H1 (cell line): ENCODE data around the gene PREX1. TPM values are rescaled to one million over a fixed set of nuclear protein-coding genes. Genes with fewer than 3 reads are reported as not detected.

Experiments
- CTCF ChIA-PET: fragments of 300-600 bp; sonication (Branson Sonifier 250); formaldehyde crosslinking; loops from one replicate; lab custom pipeline; 2021; ENCODE audit not compliant: partially characterized antibody; lab: Charles Lee
- POLR2A ChIA-PET: fragments of 300-600 bp; sonication (Branson Sonifier 250); formaldehyde crosslinking; loops from one replicate; lab custom pipeline; 2021; ENCODE audit warnings: inconsistent platforms; ENCODE audit not compliant: partially characterized antibody; lab: Charles Lee
- DNase-seq, 2 experiments: peaks; one replicate each; pipeline versions ENCODE4 v3.0.0 to v3.0.0-alpha.2; 2010 to 2022; ENCODE audit warnings: low spot score in 2 of 2, low read depth in 1 of 2, mixed read lengths in 1 of 2
- FAIRE-seq: peaks from 2 replicates; lab custom pipeline; 2011; peaks lifted over from hg19 to GRCh38; lab: Jason Lieb, UNC
- H2AFZ ChIP-seq: 2 replicates; pipeline ENCODE4 v1.8.1; 2012; ENCODE audit warnings: low read length, inconsistent platforms
- H2AK5ac ChIP-seq: 2 replicates; pipeline ENCODE4 v1.6.1; 2013; ENCODE audit warnings: low read depth, low read length
- H2BK120ac ChIP-seq: replicated peaks from 2 replicates; pipeline ENCODE3; 2013; ENCODE audit warnings: low read depth, low read length, inconsistent platforms
- H2BK12ac ChIP-seq: 2 replicates; pipeline ENCODE4 v1.6.1; 2013; ENCODE audit warnings: low read depth, low read length
- H2BK15ac ChIP-seq: 2 replicates; pipeline ENCODE4 v1.6.1; 2013; ENCODE audit warnings: low read length
- H2BK20ac ChIP-seq: 2 replicates; pipeline ENCODE4 v1.6.1; 2013; ENCODE audit warnings: low read length
- H2BK5ac ChIP-seq: 2 replicates; pipeline ENCODE4 v1.6.1; 2013; ENCODE audit warnings: low read depth, low read length
- H3K14ac ChIP-seq: 2 replicates; pipeline ENCODE4 v1.6.1; 2013; ENCODE audit warnings: inconsistent platforms; ENCODE audit not compliant: insufficient read length
- H3K18ac ChIP-seq: 2 replicates; pipeline ENCODE4 v1.6.1; 2013; ENCODE audit warnings: low read length; ENCODE audit errors: extremely low read depth
- H3K23ac ChIP-seq: 2 replicates; pipeline ENCODE4 v1.6.1; 2013; ENCODE audit warnings: inconsistent platforms; ENCODE audit not compliant: insufficient read length
- H3K23me2 ChIP-seq: 2 replicates; pipeline ENCODE4 v1.6.1; 2013; ENCODE audit warnings: low read depth, low read length
- H3K27ac ChIP-seq: 2 replicates; pipeline ENCODE4 v1.6.1; 2011; ENCODE audit warnings: low read depth, low read length, inconsistent platforms
- H3K27me3 ChIP-seq, 4 experiments: replicated peaks in 1 of 4; 1 replicate in 1 of 4; 2 replicates in 3 of 4; pipeline versions ENCODE4 v1.6.1 to v1.8.1; 2011 to 2013; ENCODE audit warnings: low read length in 3 of 4, mild to moderate bottlenecking in 3 of 4, inconsistent platforms in 2 of 4, mixed read lengths in 2 of 4, moderate library complexity in 1 of 4; ENCODE audit not compliant: control insufficient read depth in 3 of 4, insufficient read depth in 3 of 4; ENCODE audit errors: extremely low read depth in 1 of 4
- H3K36me3 ChIP-seq, 4 experiments: 2 replicates each; pipeline versions ENCODE4 v1.6.1 to v1.8.1; 2011 to 2013; ENCODE audit warnings: mild to moderate bottlenecking in 4 of 4, low read length in 3 of 4, moderate library complexity in 2 of 4, control low read depth in 1 of 4, inconsistent platforms in 1 of 4; ENCODE audit not compliant: insufficient read depth in 4 of 4, control insufficient read depth in 2 of 4
- H3K4ac ChIP-seq: replicated peaks from 2 replicates; pipeline ENCODE3; 2013; ENCODE audit warnings: low read length, low read depth, mixed read lengths, inconsistent platforms; ENCODE audit not compliant: insufficient read length
- H3K4me1 ChIP-seq, 4 experiments: replicated peaks in 1 of 4; 1 replicate in 1 of 4; 2 replicates in 3 of 4; pipeline versions ENCODE4 v1.6.1 to v1.8.1; 2011 to 2013; ENCODE audit warnings: low read length in 3 of 4, inconsistent platforms in 2 of 4, mixed read lengths in 1 of 4; ENCODE audit not compliant: insufficient read depth in 4 of 4, control insufficient read depth in 3 of 4
- H3K4me2 ChIP-seq, 2 experiments: 2 replicates each; pipeline versions ENCODE4 v1.6.1 to v1.8.1; 2011 to 2013; ENCODE audit warnings: low read depth in 2 of 2, low read length in 2 of 2, control low read depth in 1 of 2, inconsistent platforms in 1 of 2, mild to moderate bottlenecking in 1 of 2; ENCODE audit not compliant: insufficient read depth in 1 of 2
- H3K4me3 ChIP-seq, 4 experiments: fragments of 200-600, 300-600 bp in 1 of 4; sonication (generic), shearing (Covaris generic), sonication (Bioruptor Twin) in 1 of 4; 2 replicates each; pipeline versions ENCODE4 v1.5.1 to v1.8.1; 2011 to 2016; ENCODE audit warnings: low read length in 4 of 4, low read depth in 3 of 4, control low read depth in 2 of 4, inconsistent platforms in 2 of 4, mild to moderate bottlenecking in 2 of 4, mixed read lengths in 1 of 4, moderate library complexity in 1 of 4; ENCODE audit not compliant: insufficient read depth in 2 of 4; ENCODE audit errors: extremely low read depth in 1 of 4
- H3K56ac ChIP-seq: replicated peaks from 2 replicates; pipeline ENCODE3; 2013; ENCODE audit warnings: low read depth, mild to moderate bottlenecking, mixed read lengths, low read length, inconsistent platforms; ENCODE audit not compliant: insufficient read length
- H3K79me1 ChIP-seq: 2 replicates; pipeline ENCODE4 v1.6.1; 2013; ENCODE audit warnings: low read depth, low read length, control low read depth
- H3K79me2 ChIP-seq, 2 experiments: 2 replicates each; pipeline versions ENCODE4 v1.6.1 to v1.8.1; 2012 to 2013; ENCODE audit warnings: low read length in 2 of 2, mild to moderate bottlenecking in 2 of 2, inconsistent platforms in 1 of 2; ENCODE audit not compliant: insufficient read depth in 2 of 2, control insufficient read depth in 1 of 2
- H3K9ac ChIP-seq, 4 experiments: replicated peaks in 1 of 4; 1 replicate in 1 of 4; 2 replicates in 3 of 4; pipeline versions ENCODE4 v1.6.1 to v1.8.1; 2011 to 2013; ENCODE audit warnings: low read depth in 3 of 4, low read length in 3 of 4, control low read depth in 2 of 4, mild to moderate bottlenecking in 2 of 4, moderate library complexity in 2 of 4, inconsistent platforms in 1 of 4; ENCODE audit errors: extremely low read depth in 1 of 4
- H3K9me3 ChIP-seq, 2 experiments: 2 replicates each; pipeline versions ENCODE4 v1.6.1 to v1.8.1; 2012 to 2013; ENCODE audit warnings: mild to moderate bottlenecking in 2 of 2, moderate library complexity in 2 of 2, control low read depth in 1 of 2, inconsistent platforms in 1 of 2, low read depth in 1 of 2, low read length in 1 of 2, mixed read lengths in 1 of 2; ENCODE audit not compliant: insufficient read depth in 2 of 2
- H4K20me1 ChIP-seq, 2 experiments: replicated peaks in 1 of 2; 2 replicates each; pipeline versions ENCODE3 to v1.8.1; 2011 to 2013; ENCODE audit warnings: inconsistent platforms in 2 of 2, low read length in 2 of 2, mild to moderate bottlenecking in 1 of 2; ENCODE audit not compliant: insufficient read depth in 2 of 2, control insufficient read depth in 1 of 2
- H4K5ac ChIP-seq: 2 replicates; pipeline ENCODE4 v1.6.1; 2013; ENCODE audit warnings: low read length, low read depth, mixed read lengths, inconsistent platforms; ENCODE audit not compliant: insufficient read length
- H4K8ac ChIP-seq: 2 replicates; pipeline ENCODE4 v1.8.0; 2013; ENCODE audit warnings: mild to moderate bottlenecking, moderate library complexity, low read length, inconsistent platforms; ENCODE audit not compliant: insufficient read depth; ENCODE audit errors: extremely low read depth
- H4K91ac ChIP-seq: replicated peaks from 2 replicates; pipeline ENCODE3; 2013; ENCODE audit warnings: low read length, mixed read lengths, inconsistent platforms; ENCODE audit not compliant: insufficient read length
- EGR1 ChIP-seq: IDR thresholded peaks from 2 replicates; pipeline ENCODE4 v1.6.1; 2011; ENCODE audit warnings: low read depth, low read length, borderline replicate concordance
- HDAC6 ChIP-seq: IDR thresholded peaks from one replicate; pipeline ENCODE4 v1.7.1; 2012; ENCODE audit warnings: low read depth, mild to moderate bottlenecking, inconsistent platforms, low read length, moderate library complexity
- JUND ChIP-seq: IDR thresholded peaks from 2 replicates; pipeline ENCODE4 v1.6.1; 2011; ENCODE audit warnings: mild to moderate bottlenecking, improper control_type of control experiment, low read length
- KDM4A ChIP-seq: IDR thresholded peaks from one replicate; pipeline ENCODE4 v1.7.1; 2012; ENCODE audit warnings: low read depth, mild to moderate bottlenecking, moderate library complexity, low read length, inconsistent platforms; ENCODE audit not compliant: severe bottlenecking
- RAD21 ChIP-seq, 2 experiments: IDR thresholded peaks in 1 of 2; conservative IDR thresholded peaks in 1 of 2; 2 replicates each; pipeline ENCODE4 v1.6.1; 2011; ENCODE audit warnings: low read depth in 2 of 2, low read length in 2 of 2, improper control_type of control experiment in 1 of 2, inconsistent platforms in 1 of 2, mild to moderate bottlenecking in 1 of 2, moderate library complexity in 1 of 2
- RFX5 ChIP-seq: IDR thresholded peaks from 2 replicates; pipeline ENCODE4 v1.6.1; 2011; ENCODE audit warnings: low read depth, low read length, improper control_type of control experiment, borderline replicate concordance
- RNF2 ChIP-seq: fragments of 200-900, 300-1000 bp; sonication (generic); IDR thresholded peaks from 2 replicates; pipeline ENCODE4 v1.7.1; 2016; ENCODE audit warnings: borderline replicate concordance, low read depth, mild to moderate bottlenecking, antibody characterized with exemption, low read length; ENCODE audit not compliant: poor library complexity, severe bottlenecking; ENCODE audit errors: missing control alignments
- SAP30 ChIP-seq: fragments of 300-600 bp; sonication (generic); IDR thresholded peaks from 2 replicates; pipeline ENCODE4 v1.7.1; 2012; ENCODE audit warnings: low read length, moderate library complexity, mild to moderate bottlenecking, inconsistent platforms; ENCODE audit not compliant: insufficient read depth, insufficient replicate concordance
- WGBS, 2 experiments: shearing (Covaris generic) in 1 of 2; methylation state at CpG; one replicate each; pipeline versions ENCODE4 v1.1.6 to v1.1.7; 2013 to 2015; ENCODE audit warnings: low lambda C conversion rate in 2 of 2, mixed read lengths in 2 of 2, inconsistent platforms in 1 of 2, low coverage in 1 of 2, missing lambda C conversion rate in 1 of 2; ENCODE audit not compliant: insufficient replicate concordance in 2 of 2, insufficient coverage in 1 of 2, insufficient read length in 1 of 2; ENCODE audit errors: extremely low coverage in 1 of 2, missing lambda C conversion rate in 1 of 2; 5-methylcytosine and 5-hydroxymethylcytosine counted together
- polyA plus RNA-seq, 7 experiments: library from polyadenylated mRNA; depleted of rRNA in 3 of 7; stranded (reverse) in 5 of 7; unstranded in 2 of 7; fragments of >200 nt in 5 of 7; fragments of 200-250 nt in 2 of 7; gene quantifications; 1 replicate in 5 of 7; 2 replicates in 1 of 7; 4 replicates in 1 of 7; pipeline versions ENCODE4 v1.2.1 to v1.2.3, GENCODE V29; 2011 to 2013; ENCODE audit warnings: missing spikeins in 2 of 7, mixed read lengths in 2 of 7
- total RNA-seq: library from RNA; stranded (reverse); fragmentation: NEBNext Ultra II Directional; extraction: Animal tissue kit (Norgen Biotek cat#: 25700); gene quantifications from 2 replicates; pipeline ENCODE4 v1.2.1, GENCODE V29; 2021
- TF ChIP-seq, protein P1 (sequence below): IDR thresholded peaks from 2 replicates; pipeline ENCODE4 v1.6.1; 2012; ENCODE audit warnings: low read length, inconsistent platforms

PREX1 gene
- total and polyA plus RNA-seq, 2 of the 8 experiments (the other 6 are each of a cell fraction or from before 2014, with no cell fraction given): 10.7 to 12.8 TPM

DNA sequence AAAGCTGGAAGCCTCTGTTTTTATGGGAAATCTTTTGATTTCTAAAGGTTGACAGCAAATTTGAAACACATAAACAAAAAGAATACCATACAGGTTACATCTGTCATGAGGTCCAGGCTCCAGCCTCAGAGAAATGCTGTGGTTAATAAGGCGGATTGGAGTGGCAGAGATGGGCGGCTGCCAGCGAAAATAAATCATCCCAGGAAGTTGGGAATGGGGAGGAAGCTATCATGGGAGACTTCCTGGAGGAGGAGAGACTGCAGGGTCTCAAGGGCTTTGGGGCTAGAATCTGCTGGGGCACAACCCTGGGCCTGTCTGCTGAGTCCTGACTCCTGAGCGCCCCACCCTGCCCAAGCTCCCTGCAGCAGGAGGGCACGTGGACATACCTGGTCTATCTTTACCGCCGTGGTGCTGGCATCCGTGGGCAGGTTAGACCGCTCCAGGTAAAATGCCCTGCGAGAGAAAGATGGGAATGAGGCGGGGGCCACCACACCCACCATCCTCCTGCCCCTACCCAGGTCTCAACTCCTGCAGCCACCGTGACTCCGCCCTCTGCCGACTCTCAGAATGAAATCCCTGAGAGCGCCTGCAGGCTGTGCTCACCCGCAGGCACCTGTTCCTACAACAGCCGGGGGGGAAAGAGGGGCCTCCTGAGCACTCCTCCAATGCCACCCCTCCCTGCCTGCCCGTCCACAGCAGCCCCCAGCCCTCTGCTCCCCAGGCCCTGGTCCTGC is 197.3 kb downstream of the PREX1 start:
- Histone ChIP-seq H3K79me2 (no peaks in the 10 kb centered on the region), H3K23me2 (peaks cover 4% of the 10 kb centered on the region; the same call in 1 of the 2 replicates), H2BK20ac (no peak overlapping the region), H3K14ac (no peak overlapping the region), H2AFZ (no peak overlapping the region), H3K56ac (no peak overlapping the region), H3K18ac (no peak overlapping the region), H2AK5ac (no peak overlapping the region), H4K91ac (no peak overlapping the region), H4K8ac (peak overlapping the region; percentile 37; the same call in 1 of the 2 replicates), H3K79me1 (no peaks in the 10 kb centered on the region), H3K27ac (no peak overlapping the region), H3K36me3 (no peaks in the 10 kb centered on the region), H2BK120ac (no peak overlapping the region), H2BK5ac (no peak overlapping the region), H4K5ac (no peak overlapping the region), H3K9ac (no peak overlapping the region), H3K23ac (no peak overlapping the region), H4K20me1 (no peaks in the 10 kb centered on the region), H3K4me2 (peak overlapping the region in 1 of 2 experiments; percentile 27; a peak in 1 of 4 replicates), H3K4ac (no peak overlapping the region), H3K27me3 (no peaks in the 10 kb centered on the region), H2BK15ac (no peak overlapping the region), H3K4me3 (no peak overlapping the region), H3K4me1 (peaks cover 0 to 6% (median 2%) of the 10 kb centered on the region in 4 experiments; a peak in 5 of 7 replicates), H3K9me3 (no peaks in the 10 kb centered on the region), H2BK12ac (no peak overlapping the region)
- ChIA-PET CTCF (interaction anchor here (1.2 to 3.2 kb wide), 4 partner anchors 10 to 253 kb away, joined by 3 to 15 read pairs (median 6); no protein-coding TSS in a partner anchor), POLR2A (no interaction called here)
- FAIRE-seq (no peak), DNase-seq (peak in 1 of 2 experiments; percentile 74)
- 66% methylated on average over 16 of the region's 18 CpGs; no CpG with 5 or more reads in 1 of the 2 experiments for WGBS, 2 experiments
- TF ChIP-seq SAP30 (no peak), EGR1 (no peak), HDAC6 (no peak), JUND (no peak), KDM4A (no peak), RFX5 (no peak), RAD21 (IDR thresholded peaks at IDR 0.05 in 1 of 2, conservative IDR thresholded peaks at IDR 0.05 in 1 of 2; ENCODE audit: low read depth in 2 of 2, low read length in 2 of 2) (peak; percentile 27 to 39; a peak in 3 of 4 replicates), RNF2 (no peak)
- TF ChIP-seq, protein P1, sequence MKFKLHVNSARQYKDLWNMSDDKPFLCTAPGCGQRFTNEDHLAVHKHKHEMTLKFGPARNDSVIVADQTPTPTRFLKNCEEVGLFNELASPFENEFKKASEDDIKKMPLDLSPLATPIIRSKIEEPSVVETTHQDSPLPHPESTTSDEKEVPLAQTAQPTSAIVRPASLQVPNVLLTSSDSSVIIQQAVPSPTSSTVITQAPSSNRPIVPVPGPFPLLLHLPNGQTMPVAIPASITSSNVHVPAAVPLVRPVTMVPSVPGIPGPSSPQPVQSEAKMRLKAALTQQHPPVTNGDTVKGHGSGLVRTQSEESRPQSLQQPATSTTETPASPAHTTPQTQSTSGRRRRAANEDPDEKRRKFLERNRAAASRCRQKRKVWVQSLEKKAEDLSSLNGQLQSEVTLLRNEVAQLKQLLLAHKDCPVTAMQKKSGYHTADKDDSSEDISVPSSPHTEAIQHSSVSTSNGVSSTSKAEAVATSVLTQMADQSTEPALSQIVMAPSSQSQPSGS: no peak
